Heart left ventricle (tissue), 13 donors: ENCODE results near the gene VSTM5.

Experiments
- POLR2A ChIP-seq, 2 donors: fragments of 450-650 bp; IDR thresholded peaks; one replicate each; pipeline ENCODE4 v1.6.1; 2017; ENCODE audit warnings: antibody characterized with exemption in 2 of 2, mild to moderate bottlenecking in 2 of 2, moderate library complexity in 2 of 2
- TF ChIP-seq, protein P1 (sequence below), 12 donors: fragments of 200-600 bp; sonication (generic) in 4 of 12; IDR thresholded peaks; one replicate each; pipeline versions ENCODE4 v1.5.0 to v1.8.0; 2018 to 2022; ENCODE audit warnings: antibody characterized with exemption in 12 of 12, mild to moderate bottlenecking in 5 of 12
- donor health status: ischemic (EF 13 %, LVEDD 7.1; RV severe dilation, severe dysfunction).
- donor health status: DM: no; HTN: yes; CAD: no.
- donor health status: DM: no; HTN: no; CAD: no.
- donor health status: ischemic (EF 25% LVEDD 6.9; RV normal size, moderate dysfunction).
- donor health status: ischemic (EF 25% LVEDD 5.7; RV mildly dilated, moderate dysfunction).
- donor health status: ischemic (EF 35%, LVEDD 5.7; RV mildly dilated, moderate dysfunction).
- donor health status: nonischemic (EF 11% LVEDD 7.7; RV severe dilation, severe dysfunction).
- donor health status: DM: yes; HTN: yes; CAD: no.
- donor health status: PGD.
- donor health status: ischemic (EF 29% LVEDD 5.4; RV normal size, mild dysfunction).
- donor health status: nonischemic (EF 23%, LVEDD 6.1; RV moderate dilation, normal function).

DNA sequence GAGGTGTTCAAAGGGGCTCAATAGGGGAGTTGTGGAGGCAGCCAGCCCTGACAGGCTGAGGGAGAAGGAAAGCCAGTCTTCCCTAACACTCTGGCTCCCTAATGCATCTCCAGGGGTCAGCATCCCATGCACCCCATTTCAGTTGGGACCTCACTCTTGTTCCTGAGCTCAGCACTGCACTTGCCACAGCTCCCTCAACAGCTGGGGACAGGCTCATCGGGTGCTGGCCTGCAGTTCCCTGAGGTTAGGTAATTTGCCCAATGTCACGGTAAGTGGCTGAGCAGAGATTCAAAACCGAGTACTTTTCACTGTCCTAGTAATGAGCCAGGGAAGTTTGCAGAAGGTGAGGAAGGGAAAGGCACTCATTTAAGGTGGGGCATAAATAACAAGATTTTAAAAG, 20.8 kb downstream of the VSTM5 start:
- TF ChIP-seq, protein P1, sequence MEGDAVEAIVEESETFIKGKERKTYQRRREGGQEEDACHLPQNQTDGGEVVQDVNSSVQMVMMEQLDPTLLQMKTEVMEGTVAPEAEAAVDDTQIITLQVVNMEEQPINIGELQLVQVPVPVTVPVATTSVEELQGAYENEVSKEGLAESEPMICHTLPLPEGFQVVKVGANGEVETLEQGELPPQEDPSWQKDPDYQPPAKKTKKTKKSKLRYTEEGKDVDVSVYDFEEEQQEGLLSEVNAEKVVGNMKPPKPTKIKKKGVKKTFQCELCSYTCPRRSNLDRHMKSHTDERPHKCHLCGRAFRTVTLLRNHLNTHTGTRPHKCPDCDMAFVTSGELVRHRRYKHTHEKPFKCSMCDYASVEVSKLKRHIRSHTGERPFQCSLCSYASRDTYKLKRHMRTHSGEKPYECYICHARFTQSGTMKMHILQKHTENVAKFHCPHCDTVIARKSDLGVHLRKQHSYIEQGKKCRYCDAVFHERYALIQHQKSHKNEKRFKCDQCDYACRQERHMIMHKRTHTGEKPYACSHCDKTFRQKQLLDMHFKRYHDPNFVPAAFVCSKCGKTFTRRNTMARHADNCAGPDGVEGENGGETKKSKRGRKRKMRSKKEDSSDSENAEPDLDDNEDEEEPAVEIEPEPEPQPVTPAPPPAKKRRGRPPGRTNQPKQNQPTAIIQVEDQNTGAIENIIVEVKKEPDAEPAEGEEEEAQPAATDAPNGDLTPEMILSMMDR (IDR thresholded peaks at IDR 0.05), result no peak
- no peak for TF ChIP-seq POLR2A (IDR thresholded peaks at IDR 0.05)
